Activated naive CD4-positive, alpha-beta T cell treated with anti-CD3 and anti-CD28 coated beads, Interleukin-2, amount 50 U/mL, for 72 hours (primary cell): ENCODE measurements around the gene JAKMIP1. TPM values are rescaled to one million over a fixed set of nuclear protein-coding genes. Genes with fewer than 3 reads are reported as not detected.
A peak's percentile ranks its signal among the peaks of the same experiment; 100 is the strongest.
"Not testable (repeated sequence)": the region's sequence is repeated elsewhere in the genome, so short reads cannot be mapped to it uniquely, and the experiment has no call there.

Source experiments
- ATAC-seq, 2 donors: fragments of 150-1000 bp; cut with Tn5 transposase; 2 replicates each; pipeline ENCODE4 v1.10.0; 2021; ENCODE audit warnings: mild to moderate bottlenecking in 2 of 2, moderate library complexity in 2 of 2
- DNase-seq, 2 donors: peaks; one replicate each; pipeline ENCODE4 v3.0.0; 2021 to 2022; ENCODE audit warnings: low spot score in 2 of 2
- H3K27ac Mint-ChIP-seq, 2 donors: one replicate each; pipeline ENCODE4 v1.8.0; 2022; ENCODE audit warnings: mild to moderate bottlenecking in 2 of 2, mixed read lengths in 2 of 2
- H3K36me3 Mint-ChIP-seq, 2 donors: one replicate each; pipeline ENCODE4 v1.8.0; 2022; ENCODE audit warnings: mixed read lengths in 2 of 2
- H3K9me3 Mint-ChIP-seq, 2 donors: one replicate each; pipeline ENCODE4 v1.8.0; 2022; ENCODE audit warnings: mixed read lengths in 2 of 2
- total RNA-seq, 2 donors: library from RNA; stranded (reverse); gene quantifications; one replicate each; pipeline ENCODE4 v1.2.3, GENCODE V29; 2022

The JAKMIP1 gene
- total RNA-seq, 2 donors from 2014 or later, result 1.3 to 7.4 TPM

DNA sequence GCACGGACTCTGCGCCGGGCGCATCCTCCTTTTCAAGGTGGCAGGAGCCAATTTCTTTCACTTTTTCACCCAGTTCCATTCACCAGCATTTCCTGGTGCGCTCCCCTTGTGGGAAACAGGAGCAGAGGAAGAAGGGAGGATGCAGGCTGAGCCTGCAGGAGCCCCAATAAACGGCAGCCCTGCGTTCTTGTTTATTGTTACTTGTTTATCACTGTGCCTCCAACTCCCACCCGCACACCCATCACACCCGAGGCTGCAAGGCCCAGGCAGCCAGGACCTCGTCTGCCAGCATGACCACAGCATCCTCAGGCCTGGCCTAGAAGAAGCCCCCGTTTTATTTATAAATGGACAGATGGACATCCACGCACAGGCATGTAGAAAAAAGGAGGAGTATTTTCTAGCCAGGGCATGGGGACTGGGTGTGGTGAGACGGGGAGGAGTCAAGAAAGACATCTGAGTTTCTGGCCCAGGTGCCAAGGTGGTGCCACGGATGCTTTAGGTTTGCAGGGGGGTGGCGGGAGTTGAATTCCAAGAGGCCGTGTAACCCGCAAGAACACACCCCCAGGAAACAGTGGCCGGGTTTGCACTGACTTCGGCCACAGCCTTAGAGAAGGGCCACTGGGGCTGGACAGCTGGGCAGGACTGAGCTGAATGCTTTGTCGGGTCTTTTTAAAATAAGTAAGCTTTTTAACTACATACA lies 51.7 kb downstream of the JAKMIP1 start:
- peaks cover 4 to 5% of the 10 kb centered on the region in 2 donors for H3K9me3 Mint-ChIP-seq
- ATAC-seq (no peak), DNase-seq (no peak)
- no peak overlapping the region for H3K27ac Mint-ChIP-seq
- H3K36me3 Mint-ChIP-seq, result peaks cover 0 to 6% of the 10 kb centered on the region in 2 donors

DNA sequence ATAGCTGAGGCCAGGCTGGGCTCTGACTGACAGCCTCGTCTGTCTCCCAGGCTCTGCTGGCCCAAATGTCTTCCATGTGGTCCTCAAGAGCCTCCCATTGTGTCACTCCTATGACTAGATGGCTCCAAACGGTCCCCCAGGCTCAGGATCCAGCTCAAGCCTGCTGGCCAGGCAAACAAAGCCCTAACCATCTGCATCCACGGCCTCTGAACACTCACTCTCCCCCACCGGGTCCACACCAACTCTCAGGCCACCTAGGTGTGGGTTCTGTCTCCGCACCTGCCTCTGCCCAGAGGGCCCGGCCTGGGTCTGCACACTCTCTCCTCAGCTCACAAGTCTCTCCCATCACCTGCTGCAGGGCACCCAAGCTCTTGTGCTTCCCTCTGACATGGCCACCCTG lies 52.9 kb downstream of the JAKMIP1 start:
- ATAC-seq (no peak), DNase-seq (no peak)
- peaks cover 4 to 5% of the 10 kb centered on the region in 2 donors for H3K9me3 Mint-ChIP-seq
- peaks cover 0 to 6% of the 10 kb centered on the region in 2 donors for H3K36me3 Mint-ChIP-seq
- no peak overlapping the region for H3K27ac Mint-ChIP-seq

DNA sequence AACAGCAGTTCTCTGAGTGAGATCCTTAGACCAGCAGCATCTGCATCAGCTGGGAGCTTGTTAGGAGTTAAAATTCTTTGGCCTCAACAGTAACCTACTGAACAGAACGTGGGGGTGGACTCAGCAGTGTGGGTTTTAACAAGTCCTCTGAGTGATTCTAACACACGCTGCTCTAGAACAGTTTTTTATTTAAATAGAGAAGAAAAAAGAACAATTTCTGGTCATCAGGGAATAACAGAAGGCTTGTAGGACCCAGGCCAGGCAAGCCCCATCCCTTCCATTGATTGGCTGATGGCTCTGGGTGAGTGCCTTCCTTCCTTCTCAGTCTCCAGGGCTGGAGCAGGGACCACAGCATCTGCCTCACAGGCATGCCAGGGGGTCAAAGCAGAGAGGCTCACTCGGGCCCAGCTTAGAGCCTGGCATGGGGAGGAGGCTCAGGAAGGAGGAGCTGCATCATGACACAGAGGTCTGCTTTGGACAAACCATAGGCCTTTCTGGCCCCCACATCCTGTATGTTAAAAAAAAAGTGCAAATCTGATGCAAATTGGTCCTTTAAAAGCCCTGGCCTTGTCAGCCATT lies 56.7 kb downstream of the JAKMIP1 start:
- Mint-ChIP-seq H3K36me3 (peaks cover 0 to 6% of the 10 kb centered on the region in 2 donors), H3K27ac (no peak overlapping the region), H3K9me3 (peaks cover 4 to 5% of the 10 kb centered on the region in 2 donors)
- ATAC-seq, result no peak
- no peak for DNase-seq

DNA sequence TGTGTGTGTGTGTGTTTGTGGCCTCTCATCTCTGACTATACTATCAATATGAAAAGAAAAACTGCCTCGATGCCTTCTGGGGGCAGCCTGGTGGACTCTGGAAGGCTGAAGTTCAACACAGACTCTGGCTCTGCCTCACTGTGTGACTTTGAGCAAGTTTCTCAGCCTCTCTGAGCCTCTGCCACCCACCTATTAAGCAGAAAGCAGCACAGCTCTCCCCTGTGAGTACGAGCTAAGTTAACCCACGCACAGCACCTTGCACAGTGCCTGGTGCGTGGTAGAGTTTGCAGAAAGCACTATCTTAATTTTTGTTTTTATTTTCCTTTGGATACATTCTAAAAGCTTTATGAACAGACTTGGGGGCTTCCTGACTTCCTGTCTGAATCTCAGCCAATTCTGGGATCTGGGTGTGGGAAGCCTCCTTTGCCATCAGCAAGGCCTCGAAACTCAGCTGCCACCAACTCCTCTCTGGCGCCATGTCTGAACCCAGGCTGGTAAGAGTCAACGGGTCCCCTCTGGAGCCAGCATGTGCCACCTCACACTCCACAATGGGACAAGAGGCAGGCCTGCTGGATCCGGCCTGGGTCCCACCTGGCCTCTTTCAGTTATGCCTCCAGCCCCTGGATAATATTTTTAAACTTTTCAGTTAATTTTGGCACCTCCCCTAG lies 57.3 kb downstream of the JAKMIP1 start:
- DNase-seq (no peak), ATAC-seq (no peak)
- H3K36me3 Mint-ChIP-seq, result peaks cover 0 to 6% of the 10 kb centered on the region in 2 donors
- H3K9me3 Mint-ChIP-seq, result peaks cover 4 to 5% of the 10 kb centered on the region in 2 donors
- H3K27ac Mint-ChIP-seq, result no peak overlapping the region

DNA sequence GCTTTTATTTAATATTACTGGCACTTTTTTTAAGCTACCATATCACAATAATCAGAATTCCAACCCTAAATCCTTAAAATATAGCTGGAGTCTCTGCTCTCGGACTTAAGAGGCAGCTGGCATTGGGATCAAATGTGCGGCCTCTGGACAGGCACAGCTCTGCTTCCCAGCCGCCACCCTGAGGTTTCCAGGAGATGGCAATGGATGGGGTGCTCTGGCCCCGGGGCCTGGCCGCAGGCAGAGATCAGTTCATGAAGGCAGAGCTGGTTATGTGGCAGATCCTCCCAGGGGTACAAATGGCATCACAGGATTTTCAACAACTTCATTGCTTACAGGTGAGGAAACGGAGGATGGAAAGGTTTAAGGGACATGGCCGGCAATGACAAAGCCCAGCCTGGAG lies 57.8 kb downstream of the JAKMIP1 start:
- Mint-ChIP-seq H3K9me3 (peaks cover under 1% of the 10 kb centered on the region in 2 donors), H3K27ac (no peak overlapping the region)
- no peak for ATAC-seq

DNA sequence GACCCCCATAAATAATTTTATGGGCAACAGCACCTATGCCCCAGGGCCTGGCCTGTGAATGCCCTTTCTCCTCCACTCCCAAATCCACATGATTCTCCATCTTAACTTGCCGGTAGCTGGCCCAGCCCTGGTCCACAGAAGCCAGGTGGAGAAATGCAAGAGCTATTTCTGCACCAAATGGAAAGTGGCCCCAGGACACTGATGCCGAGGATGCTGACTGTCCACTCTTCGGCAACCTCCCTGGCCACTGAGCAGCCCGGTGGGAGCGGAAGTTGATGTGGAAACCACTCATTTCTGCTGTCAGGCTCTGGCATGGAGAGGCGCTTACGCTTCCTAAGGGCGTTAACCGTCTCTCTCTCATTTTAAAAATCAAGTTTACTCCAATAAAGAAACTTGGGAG lies 58.8 kb downstream of the JAKMIP1 start:
- H3K36me3 Mint-ChIP-seq, result no peaks in the 10 kb centered on the region
- no peak overlapping the region for H3K27ac Mint-ChIP-seq
- ATAC-seq (no peak), DNase-seq (no peak)
- H3K9me3 Mint-ChIP-seq, result no peaks in the 10 kb centered on the region

More for the DNA sequence above, 57.8 kb downstream of the JAKMIP1 start:
- DNase-seq, result no peak
- H3K36me3 Mint-ChIP-seq, result peaks cover 0 to 2% of the 10 kb centered on the region in 2 donors

DNA sequence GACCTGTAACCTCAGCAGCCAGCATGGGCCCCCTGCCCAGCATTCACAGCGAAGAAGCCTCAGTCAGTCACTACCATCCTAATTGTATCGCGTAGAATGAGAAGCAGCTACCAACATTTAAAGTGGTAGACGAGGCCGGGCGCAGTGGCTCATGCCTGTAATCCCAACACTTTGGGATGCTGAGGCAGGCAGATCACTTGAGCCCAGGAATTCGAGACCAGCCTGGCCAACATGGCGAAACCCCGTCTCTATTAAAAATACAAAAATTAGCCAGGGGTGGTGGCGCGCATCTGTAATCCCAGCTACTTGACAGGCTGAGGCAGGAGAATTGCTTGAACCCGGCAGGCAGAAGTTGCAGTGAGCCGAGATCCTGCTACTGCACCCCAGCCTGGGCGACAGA lies 59.3 kb downstream of the JAKMIP1 start:
- H3K27ac Mint-ChIP-seq, DNase-seq, H3K36me3 Mint-ChIP-seq, ATAC-seq, H3K9me3 Mint-ChIP-seq: not testable (repeated sequence)

DNA sequence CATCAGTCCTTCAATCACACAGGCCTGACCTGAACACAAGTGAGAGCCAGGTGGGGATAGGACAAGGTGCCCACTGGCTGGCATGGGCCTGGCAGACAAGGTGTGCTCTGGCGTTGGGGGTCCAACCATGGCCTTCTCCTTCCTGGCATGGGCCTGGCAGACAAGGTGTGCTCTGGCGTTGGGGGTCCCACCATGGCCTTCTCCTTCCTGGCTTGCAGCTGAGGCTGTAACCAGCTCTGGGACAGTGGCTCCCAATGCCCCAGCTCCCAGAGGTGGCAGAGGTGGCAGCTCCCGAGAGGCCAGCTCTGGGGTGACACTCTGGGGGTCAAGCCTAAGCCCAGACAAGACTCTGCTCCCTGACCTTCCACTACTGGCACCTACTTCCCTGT lies 62.6 kb downstream of the JAKMIP1 start:
- ATAC-seq (no peak), DNase-seq (no peak)
- Mint-ChIP-seq H3K27ac (no peak overlapping the region), H3K36me3 (no peaks in the 10 kb centered on the region), H3K9me3 (peaks cover 0 to 10% of the 10 kb centered on the region in 2 donors)

DNA sequence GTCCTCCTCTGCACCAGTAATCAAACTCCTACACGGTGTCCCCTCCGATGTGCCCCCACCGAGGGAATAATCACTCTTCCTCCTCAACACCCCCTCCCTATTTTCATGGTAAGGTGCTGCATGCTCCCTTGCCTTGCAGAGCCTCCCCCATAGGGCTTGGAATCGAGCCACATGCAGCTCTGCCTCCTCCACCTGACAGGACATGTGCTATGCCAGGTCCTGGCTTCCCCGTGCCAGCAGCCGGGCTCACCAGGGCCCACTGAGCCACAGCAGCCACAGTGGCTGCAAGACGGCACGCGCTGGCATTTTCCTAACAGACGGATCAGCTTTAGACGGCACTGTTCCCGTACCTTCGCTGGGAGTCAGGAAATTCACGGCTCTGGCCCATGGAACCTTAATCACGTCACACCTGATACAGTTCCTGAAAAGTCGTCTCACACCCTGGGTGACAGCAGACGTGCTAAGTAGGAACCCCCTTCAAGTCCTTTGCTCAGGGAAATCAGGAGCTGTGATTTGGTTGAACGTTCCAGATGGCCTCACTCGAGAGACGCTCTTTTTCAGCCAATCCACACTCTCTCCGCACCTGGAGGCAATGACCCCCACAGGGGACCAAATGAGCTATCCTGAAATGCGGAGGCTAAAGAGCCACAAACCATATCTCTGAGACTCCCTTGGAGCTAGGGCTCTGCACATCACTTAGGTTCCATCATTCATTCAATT lies 63.2 kb downstream of the JAKMIP1 start:
- Mint-ChIP-seq H3K36me3 (no peaks in the 10 kb centered on the region), H3K9me3 (peaks cover 0 to 10% of the 10 kb centered on the region in 2 donors), H3K27ac (no peak overlapping the region)
- ATAC-seq (no peak), DNase-seq (no peak)

DNA sequence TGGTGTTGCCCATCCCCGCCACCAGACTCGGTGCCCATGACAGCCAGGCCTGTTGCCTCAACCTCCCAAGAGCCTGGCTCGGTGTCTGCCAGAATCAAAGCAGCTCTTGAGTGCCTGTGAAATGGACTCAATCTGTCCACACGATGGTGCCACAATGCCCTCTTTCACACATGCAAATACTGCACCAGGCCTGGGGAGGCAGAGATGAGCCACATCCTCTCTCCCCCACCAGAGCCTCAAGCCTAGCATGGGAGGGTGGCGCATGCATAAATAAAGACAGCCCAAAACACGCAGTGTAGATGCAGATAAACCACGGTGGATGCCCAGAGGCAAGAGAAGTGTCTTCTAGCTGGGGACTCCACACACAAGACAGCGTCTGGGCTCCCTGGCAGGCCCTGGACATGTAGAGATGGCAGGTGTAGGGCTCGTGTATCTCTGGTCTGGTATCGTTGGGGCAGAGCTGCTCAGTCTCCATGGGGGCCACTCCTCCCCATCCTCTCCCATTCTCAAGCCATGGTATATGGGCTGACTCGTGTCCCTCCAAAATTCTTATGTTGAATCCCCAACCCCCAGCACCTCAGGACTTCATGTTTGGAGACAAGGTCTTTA lies 65.6 kb downstream of the JAKMIP1 start:
- H3K9me3 Mint-ChIP-seq, result peaks cover 0 to 10% of the 10 kb centered on the region in 2 donors
- no peak overlapping the region for H3K27ac Mint-ChIP-seq
- no peaks in the 10 kb centered on the region for H3K36me3 Mint-ChIP-seq
- DNase-seq (no peak), ATAC-seq (peak; percentile 63 to 68)

DNA sequence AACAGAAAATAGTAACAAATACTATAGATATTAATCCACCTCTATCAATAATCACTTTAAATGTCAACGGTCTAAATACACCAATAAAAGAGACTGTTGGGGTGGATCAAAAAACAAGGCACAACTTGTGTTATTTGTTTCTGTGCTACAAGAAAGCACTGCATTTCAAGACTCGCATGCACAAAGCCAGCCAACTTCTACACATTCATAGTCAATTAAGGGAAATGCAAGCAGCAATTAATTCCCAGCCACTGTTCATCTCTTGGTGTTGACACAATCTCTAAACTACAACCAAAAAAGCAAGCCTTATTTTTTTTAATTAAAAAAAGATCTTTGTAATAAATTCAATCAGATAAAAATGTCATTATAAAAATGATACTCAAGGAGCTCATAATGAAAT lies 67.6 kb downstream of the JAKMIP1 start:
- no peak overlapping the region for H3K27ac Mint-ChIP-seq
- ATAC-seq (no peak), DNase-seq (no peak)
- peaks cover 0 to 10% of the 10 kb centered on the region in 2 donors for H3K9me3 Mint-ChIP-seq
- no peaks in the 10 kb centered on the region for H3K36me3 Mint-ChIP-seq

DNA sequence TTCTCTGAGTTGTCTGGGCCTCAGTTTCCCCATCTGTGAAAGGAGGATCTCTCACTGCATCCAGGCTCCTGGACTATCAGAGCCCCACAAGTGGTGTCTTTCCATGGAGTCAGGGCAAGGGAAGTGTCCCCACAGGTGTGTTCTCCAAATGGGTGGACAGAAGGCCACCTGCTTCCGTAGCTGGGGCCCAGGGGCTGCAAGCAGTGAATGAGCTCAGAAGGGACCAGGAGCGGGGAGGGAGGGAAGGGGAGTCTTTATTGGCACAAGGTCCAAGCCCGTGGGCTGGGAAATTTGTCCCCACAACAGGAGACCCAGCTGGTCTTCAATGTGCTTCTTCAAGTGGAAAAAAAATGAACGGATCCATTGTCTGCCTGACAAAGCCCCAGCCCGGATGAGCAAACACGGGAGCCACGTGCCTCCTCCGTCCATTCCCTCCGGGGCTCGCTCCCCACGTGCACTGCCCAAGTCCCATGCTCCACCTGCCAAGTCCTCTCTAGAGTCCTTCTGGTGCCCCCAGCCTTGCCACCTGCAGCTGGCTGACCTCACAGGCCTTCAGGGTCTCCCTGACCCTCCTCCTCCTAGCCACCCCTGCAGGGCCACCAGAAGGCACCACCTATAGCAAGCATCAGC lies 72.0 kb downstream of the JAKMIP1 start:
- Mint-ChIP-seq H3K9me3 (no peaks in the 10 kb centered on the region), H3K27ac (no peak overlapping the region), H3K36me3 (no peaks in the 10 kb centered on the region)
- DNase-seq (no peak), ATAC-seq (no peak)

DNA sequence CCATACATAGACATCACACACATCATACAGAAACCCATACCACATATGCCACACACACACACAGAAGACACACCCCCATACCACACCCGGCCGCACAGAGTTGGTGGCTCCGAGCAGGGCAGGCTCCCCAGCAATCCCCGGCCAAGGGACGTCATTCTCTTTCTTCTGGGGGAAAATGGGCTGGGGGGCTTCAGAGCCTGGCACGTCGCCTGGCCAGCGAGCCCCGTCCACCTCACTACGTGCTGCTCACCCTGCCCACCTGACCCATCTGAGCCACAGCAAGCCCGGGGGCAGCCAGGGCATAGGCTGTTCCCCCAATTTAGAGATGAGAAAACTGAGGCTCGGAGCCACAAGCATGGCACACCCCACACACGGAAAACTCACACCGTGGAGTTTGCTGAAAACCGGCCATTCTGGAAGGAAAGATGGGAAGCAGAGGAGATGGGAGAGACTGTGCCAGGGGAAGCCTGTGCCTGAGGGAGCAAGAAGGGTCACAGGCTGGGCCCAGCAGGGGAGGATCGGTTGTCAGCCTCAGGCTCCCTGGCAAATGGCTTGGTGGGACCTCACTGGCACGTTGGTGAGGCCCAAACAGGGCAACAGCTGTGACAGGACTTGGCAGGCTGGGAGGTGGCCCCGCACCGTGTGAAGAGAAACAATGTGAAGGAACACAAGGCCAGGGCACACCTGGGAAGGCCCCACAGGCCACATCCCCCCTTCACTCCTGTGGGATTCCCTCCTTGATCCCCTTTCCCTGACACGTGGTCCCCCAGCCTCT lies 73.2 kb downstream of the JAKMIP1 start:
- Mint-ChIP-seq H3K9me3 (no peaks in the 10 kb centered on the region), H3K36me3 (no peaks in the 10 kb centered on the region), H3K27ac (no peak overlapping the region)
- ATAC-seq, result no peak
- DNase-seq, result no peak

DNA sequence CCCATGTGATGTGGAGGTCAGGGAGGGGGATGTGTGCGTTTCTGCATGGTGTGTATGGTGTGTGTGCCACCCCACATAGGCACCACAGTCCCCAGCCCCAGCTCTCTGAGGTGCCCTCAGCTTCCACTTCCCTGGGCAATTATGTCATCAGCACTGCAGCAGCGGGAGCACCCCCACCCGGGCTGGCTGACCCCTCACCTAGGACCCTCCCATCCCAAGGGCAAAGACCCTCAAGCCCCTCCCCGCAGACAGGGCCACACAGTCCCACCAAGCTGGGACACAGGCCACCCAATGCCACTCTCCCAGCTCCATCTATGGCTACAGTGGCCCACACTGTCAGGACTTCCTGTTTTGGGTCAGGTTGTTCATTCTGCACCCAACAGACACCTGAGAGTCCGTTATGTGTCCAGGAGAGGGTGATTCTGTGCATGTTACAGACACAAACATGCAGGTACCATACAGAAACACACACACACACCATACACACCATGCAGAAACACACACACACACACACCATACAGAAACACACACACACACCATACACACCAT lies 75.2 kb downstream of the JAKMIP1 start:
- no peak for ATAC-seq
- DNase-seq, result no peak
- Mint-ChIP-seq H3K36me3 (no peaks in the 10 kb centered on the region), H3K27ac (no peak overlapping the region), H3K9me3 (no peaks in the 10 kb centered on the region)

DNA sequence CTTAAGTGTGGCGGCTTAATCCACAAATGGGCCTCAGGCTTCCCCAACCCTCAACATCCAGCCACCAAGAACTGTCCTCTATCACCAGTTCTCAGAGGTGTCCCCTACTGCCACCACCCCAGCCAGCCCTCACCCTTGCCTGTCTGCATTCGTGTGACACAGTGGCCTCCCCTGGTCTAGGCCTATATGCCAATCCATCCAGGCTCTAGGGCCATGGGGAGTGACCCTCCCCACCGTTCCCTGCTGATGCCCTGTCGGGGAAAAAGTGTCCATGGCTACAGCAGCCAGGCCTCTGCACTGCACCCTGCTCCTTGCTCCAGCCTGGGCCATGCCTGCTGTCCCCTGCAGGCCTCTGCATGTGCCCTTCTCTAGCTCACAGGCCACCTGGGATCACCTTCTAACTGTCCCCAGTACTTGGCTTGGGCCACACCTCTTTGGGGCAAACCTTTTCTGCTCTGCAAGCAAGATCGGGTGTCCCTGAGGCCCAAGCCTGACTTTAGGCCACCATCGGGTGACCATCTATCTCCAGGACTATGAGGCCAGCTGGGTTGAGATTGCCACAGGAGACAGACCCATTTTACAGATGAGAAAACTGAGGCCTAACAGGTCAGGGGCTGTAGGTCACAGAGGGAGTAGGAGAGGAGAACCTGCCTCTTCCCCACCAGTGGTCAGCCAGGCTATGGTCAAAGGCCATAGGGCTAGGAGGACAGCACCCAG lies 75.8 kb downstream of the JAKMIP1 start:
- Mint-ChIP-seq H3K27ac (no peak overlapping the region), H3K36me3 (no peaks in the 10 kb centered on the region), H3K9me3 (no peaks in the 10 kb centered on the region)
- DNase-seq, result no peak
- ATAC-seq, result no peak
